IMR-90 (cell line): ENCODE measurements around the gene AGFG1. TPM values are rescaled to one million over a fixed set of nuclear protein-coding genes. Genes with fewer than 3 reads are reported as not detected.

Experiments used
- ATAC-seq: fragments of 200-7000 bp; cut with Tn5 transposase; 2 replicates; pipeline ENCODE4 v1.9.1; 2020; ENCODE audit warnings: low read depth, mild to moderate bottlenecking, moderate library complexity
- BruUV-seq: library from RNA; stranded (reverse); fragments of 400-500 nt; replicated peaks from 2 replicates; lab custom pipeline; 2021; lab: Mats Ljungman, UMichigan
- CTCF ChIA-PET: fragments of 300-600 bp; formaldehyde crosslinking; extraction: SDS; loops from one replicate; lab custom pipeline; 2021; ENCODE audit warnings: antibody characterized with exemption; lab: Yijun Ruan, JAX
- POLR2A ChIA-PET: fragments of 300-600 bp; sonication (Branson Sonifier 250); formaldehyde crosslinking; loops from one replicate; lab custom pipeline; 2022; ENCODE audit warnings: antibody characterized with exemption; ENCODE audit not compliant: unreplicated experiment; lab: Charles Lee
- DNase-seq: peaks from one replicate; pipeline ENCODE4 v3.0.0; 2013
- H2AFZ ChIP-seq: replicated peaks from 2 replicates; pipeline ENCODE3; 2013; ENCODE audit warnings: low read length, mild to moderate bottlenecking; ENCODE audit not compliant: poor library complexity
- H2AK5ac ChIP-seq: 2 replicates; pipeline ENCODE4 v1.6.1; 2013; ENCODE audit warnings: low read depth, low read length, inconsistent platforms
- H2AK9ac ChIP-seq: replicated peaks from 2 replicates; pipeline ENCODE3; 2013; ENCODE audit warnings: mild to moderate bottlenecking, low read depth, low read length, moderate library complexity; ENCODE audit not compliant: poor library complexity
- H2BK120ac ChIP-seq: 2 replicates; pipeline ENCODE4 v1.6.1; 2013; ENCODE audit warnings: low read depth, low read length, inconsistent platforms
- H2BK15ac ChIP-seq: 3 replicates; pipeline ENCODE4 v1.6.1; 2013; ENCODE audit warnings: low read depth, low read length, inconsistent platforms
- H2BK20ac ChIP-seq: 2 replicates; pipeline ENCODE4 v1.6.1; 2013; ENCODE audit warnings: low read depth, mild to moderate bottlenecking, inconsistent platforms, low read length, moderate library complexity
- H2BK5ac ChIP-seq: 2 replicates; pipeline ENCODE4 v1.6.1; 2013; ENCODE audit warnings: mild to moderate bottlenecking, low read depth, low read length, inconsistent platforms; ENCODE audit not compliant: poor library complexity, severe bottlenecking
- H3K14ac ChIP-seq: replicated peaks from 2 replicates; pipeline ENCODE4 v1.6.1; 2013; ENCODE audit warnings: low read depth, low read length, inconsistent platforms
- H3K18ac ChIP-seq: 2 replicates; pipeline ENCODE4 v1.6.1; 2013; ENCODE audit warnings: low read depth, low read length, control low read depth
- H3K23ac ChIP-seq: 2 replicates; pipeline ENCODE4 v1.6.1; 2013; ENCODE audit warnings: low read depth, low read length, inconsistent platforms
- H3K27ac ChIP-seq: 2 replicates; pipeline ENCODE4 v1.5.1; 2013; ENCODE audit warnings: mild to moderate bottlenecking, control low read depth, low read length; ENCODE audit not compliant: insufficient read depth
- H3K27me3 ChIP-seq: 2 replicates; pipeline ENCODE4 v1.6.1; 2013; ENCODE audit warnings: low read length; ENCODE audit not compliant: control insufficient read depth, insufficient read depth
- H3K36me3 ChIP-seq: 2 replicates; pipeline ENCODE4 v1.6.1; 2013; ENCODE audit warnings: low read length, mixed read lengths; ENCODE audit not compliant: control insufficient read depth, insufficient read depth
- H3K4ac ChIP-seq: 2 replicates; pipeline ENCODE4 v1.6.1; 2013; ENCODE audit warnings: low read depth, low read length, inconsistent platforms
- H3K4me1 ChIP-seq: 2 replicates; pipeline ENCODE4 v1.6.1; 2013; ENCODE audit warnings: low read length, mixed read lengths; ENCODE audit not compliant: control insufficient read depth, insufficient read depth
- H3K4me2 ChIP-seq: 2 replicates; pipeline ENCODE4 v1.6.1; 2013; ENCODE audit warnings: low read depth, mild to moderate bottlenecking, control low read depth, low read length, moderate library complexity
- H3K4me3 ChIP-seq: 2 replicates; pipeline ENCODE4 v1.5.1; 2013; ENCODE audit warnings: low read depth, mild to moderate bottlenecking, control low read depth, low read length, moderate library complexity; ENCODE audit not compliant: insufficient read depth
- H3K56ac ChIP-seq: 2 replicates; pipeline ENCODE4 v1.6.1; 2013; ENCODE audit warnings: low read length, inconsistent platforms; ENCODE audit not compliant: insufficient read depth; ENCODE audit errors: extremely low read depth
- H3K79me1 ChIP-seq, 2 experiments: 2 replicates each; pipeline ENCODE4 v1.6.1; 2013; ENCODE audit warnings: low read length in 2 of 2, inconsistent platforms in 1 of 2, low read depth in 1 of 2
- H3K9ac ChIP-seq: 2 replicates; pipeline ENCODE4 v1.6.1; 2013; ENCODE audit warnings: low read depth, low read length, control low read depth
- H3K9me1 ChIP-seq: 2 replicates; pipeline ENCODE4 v1.6.1; 2013; ENCODE audit warnings: low read length, inconsistent platforms; ENCODE audit not compliant: insufficient read depth
- H3K9me3 ChIP-seq: 2 replicates; pipeline ENCODE4 v1.6.1; 2013; ENCODE audit warnings: low read length; ENCODE audit not compliant: control insufficient read depth, insufficient read depth
- H4K20me1 ChIP-seq: 2 replicates; pipeline ENCODE4 v1.6.1; 2013; ENCODE audit warnings: low read length, inconsistent platforms; ENCODE audit not compliant: insufficient read depth
- H4K5ac ChIP-seq: 2 replicates; pipeline ENCODE4 v1.6.1; 2013; ENCODE audit warnings: mild to moderate bottlenecking, low read depth, low read length, control low read depth
- H4K8ac ChIP-seq, 2 experiments: 2 replicates each; pipeline ENCODE4 v1.6.1; 2013; ENCODE audit warnings: low read depth in 2 of 2, low read length in 2 of 2, control low read depth in 1 of 2, inconsistent platforms in 1 of 2
- H4K91ac ChIP-seq: 2 replicates; pipeline ENCODE4 v1.6.1; 2013; ENCODE audit warnings: low read depth, low read length, inconsistent platforms; ENCODE audit not compliant: insufficient read depth
- BHLHE40 ChIP-seq: fragments of 150-350 bp; IDR thresholded peaks from 2 replicates; pipeline ENCODE4 v1.6.1; 2016; ENCODE audit warnings: mild to moderate bottlenecking, low read depth, low read length
- CHD1 ChIP-seq: IDR thresholded peaks from 2 replicates; pipeline ENCODE4 v1.6.1; 2012; ENCODE audit warnings: low read depth, low read length, improper control_type of control experiment
- CTCF ChIP-seq: conservative IDR thresholded peaks from 2 replicates; pipeline ENCODE4 v1.5.1; 2012; ENCODE audit warnings: mild to moderate bottlenecking, low read depth, low read length, improper control_type of control experiment
- RCOR1 ChIP-seq: IDR thresholded peaks from 2 replicates; pipeline ENCODE4 v1.6.1; 2012; ENCODE audit warnings: mild to moderate bottlenecking, low read length, improper control_type of control experiment; ENCODE audit not compliant: insufficient replicate concordance
- RFX5 ChIP-seq: IDR thresholded peaks from 2 replicates; pipeline ENCODE4 v1.8.0; 2012; ENCODE audit warnings: low read depth, mild to moderate bottlenecking, low read length, moderate library complexity
- SMC3 ChIP-seq: fragments of 150-350 bp; IDR thresholded peaks from 2 replicates; pipeline ENCODE4 v1.6.1; 2016; ENCODE audit warnings: low read depth, mild to moderate bottlenecking, antibody characterized with exemption, low read length, moderate library complexity
- WGBS, 2 experiments: methylation state at CpG; one replicate each; pipeline versions ENCODE4 v1.1.5 to v1.1.7; 2013; ENCODE audit warnings: missing lambda C conversion rate in 2 of 2; ENCODE audit not compliant: insufficient read length in 1 of 2; ENCODE audit errors: extremely low coverage in 2 of 2; 5-methylcytosine and 5-hydroxymethylcytosine counted together
- dilution Hi-C: fragments of 300-500 bp; cut with HindIII; formaldehyde crosslinking; loops from one replicate; pipeline ENCODE4 v1.14.3; 2018; ENCODE audit warnings: low sequenced_read_pairs; ENCODE audit not compliant: unreplicated experiment
- in situ Hi-C: fragments of 300-500 bp; cut with MboI; formaldehyde crosslinking; loops from 3 replicates; pipeline ENCODE4 v1.14.3; 2019; ENCODE audit warnings: low sequenced_read_pairs, inconsistent platforms, mixed read lengths
- intact Hi-C: fragments of 100-400 bp; cut with micrococcal nuclease; formaldehyde crosslinking; loops from 2 replicates; pipeline ENCODE4 v1.10.0; 2022
- polyA plus RNA-seq, 3 experiments: library from polyadenylated mRNA; depleted of rRNA; stranded (reverse); fragments of >200 nt; gene quantifications; 2 replicates each; pipeline ENCODE4 v1.2.3, GENCODE V29; 2012; ENCODE audit warnings: low replicate concordance in 1 of 3
- total RNA-seq: library from RNA; depleted of rRNA; stranded (reverse); fragments of >200 nt; gene quantifications from 2 replicates; pipeline ENCODE4 v1.2.3, GENCODE V29; 2012

Gene AGFG1
- total and polyA plus RNA-seq, 2 of the 4 experiments (the other 2 are of a cell fraction) = 58.4 to 126 TPM

DNA sequence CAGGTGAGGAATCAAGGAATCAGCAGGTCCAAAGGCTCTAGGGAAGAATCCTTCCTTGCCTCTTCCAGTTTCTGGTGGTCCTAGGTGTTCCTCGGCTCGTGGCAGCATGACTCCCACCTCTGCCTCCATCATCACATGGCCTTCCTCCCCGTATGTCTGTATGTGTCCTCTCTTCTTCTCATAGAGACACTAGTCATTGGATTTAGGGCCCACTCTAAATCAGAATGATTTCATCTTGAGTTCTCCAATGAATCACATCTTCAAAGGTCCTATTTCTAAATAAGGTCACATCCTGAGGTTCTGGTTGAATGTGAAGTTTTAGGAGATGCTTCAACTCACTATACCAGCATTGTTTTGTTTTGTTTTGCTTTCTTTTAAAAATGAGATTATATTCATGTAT, 11.1 kb upstream of the AGFG1 start:
- Histone ChIP-seq H4K20me1 (no peaks in the 10 kb centered on the region), H3K79me1 (no peaks in the 10 kb centered on the region; a peak in 1 of 4 replicates), H3K4me2 (no peak overlapping the region), H4K8ac (0 out of 4 replicates have a peak overlapping the region, but pooled peaks of 1 of the 2 experiments have one; percentile 2), H3K27me3 (no peaks in the 10 kb centered on the region), H2AK5ac (peak overlapping the region; percentile 74; the same call in 1 of the 2 replicates), H3K14ac (peak overlapping the region; percentile 40; the same call in 1 of the 2 replicates), H3K4me1 (peaks cover 11% of the 10 kb centered on the region), H2AK9ac (no peak overlapping the region), H3K56ac (no peak overlapping the region), H2BK5ac (no peak overlapping the region), H3K18ac (peak overlapping the region; percentile 71; the same call in 1 of the 2 replicates), H3K27ac (no peak overlapping the region), H3K4me3 (no peak overlapping the region), H3K4ac (peak overlapping the region; percentile 2; the same call in 1 of the 2 replicates), H4K5ac (peak overlapping the region; percentile 47; the same call in 1 of the 2 replicates), H3K36me3 (no peaks in the 10 kb centered on the region), H2BK120ac (peak overlapping the region; percentile 16; the same call in 1 of the 2 replicates), H3K9me1 (peaks cover 7% of the 10 kb centered on the region; the same call in 1 of the 2 replicates), H2AFZ (no peak overlapping the region), H2BK20ac (peak overlapping the region; percentile 51; the same call in 1 of the 2 replicates), H2BK15ac (no peak overlapping the region), H3K9me3 (no peaks in the 10 kb centered on the region), H3K23ac (no peak overlapping the region), H3K9ac (no peak overlapping the region), H4K91ac (no peak overlapping the region)
- CTCF ChIA-PET = interaction anchor here (0.7 kb wide), 1 partner anchor 45 kb away, joined by 7 read pairs; no protein-coding TSS in a partner anchor
- no peak for TF ChIP-seq SMC3
- TF ChIP-seq BHLHE40 = no peak
- TF ChIP-seq CTCF = no peak
- TF ChIP-seq CHD1 = no peak
- no peak for TF ChIP-seq RFX5
- TF ChIP-seq RCOR1 = no peak
- DNase-seq (peak; percentile 36), ATAC-seq (no peak; the same call in 1 of the 2 replicates)
- BruUV-seq = no TSS peak
- in situ Hi-C loops = no loop called here
- WGBS, 2 experiments = 80% methylated on average over 1 of the region's 3 CpGs; no CpG with 5 or more reads in 1 of the 2 experiments
- dilution Hi-C loops = no loop called here
- intact Hi-C loops = no loop called here
- POLR2A ChIA-PET = no interaction called here
